ENCODE data around the gene CBL.

- no peak for TF ChIP-seq FOXM1 (IDR thresholded peaks at IDR 0.05; ENCODE audit: borderline replicate concordance, low read depth)
- no peak for TF ChIP-seq REST (IDR thresholded peaks at IDR 0.05; ENCODE audit: low read depth)
- no peak for TF ChIP-seq CEBPB (IDR thresholded peaks at IDR 0.05)
- no peak for TF ChIP-seq MAX (IDR thresholded peaks at IDR 0.05)
- no peak for TF ChIP-seq CREB1 (IDR thresholded peaks at IDR 0.05; ENCODE audit: low read depth)
- TF ChIP-seq ZBTB7A (IDR thresholded peaks at IDR 0.05; ENCODE audit: low read depth), result no peak
- TF ChIP-seq USF1 (IDR thresholded peaks at IDR 0.05), result no peak
- no peak for TF ChIP-seq RAD21 (IDR thresholded peaks at IDR 0.05; ENCODE audit: low read depth)
- no peak for TF ChIP-seq EP300 (IDR thresholded peaks at IDR 0.05; ENCODE audit: borderline replicate concordance)
- TF ChIP-seq TCF12 (IDR thresholded peaks at IDR 0.05; ENCODE audit: low read depth), result no peak
These were observed 17.3 kb upstream of the CBL start for GRCh38 chr11:119188887-119189286.

All from Ishikawa (cell line).